HFF-Myc (cell line): ENCODE measurements around the gene NR6A1.

Experiments
- DNase-seq: peaks from one replicate; pipeline ENCODE4 v3.0.0-alpha.2; 2011; ENCODE audit warnings: low read depth; ENCODE audit errors: extremely low read depth
- H3K4me3 ChIP-seq: replicated peaks from 2 replicates; pipeline ENCODE4 v1.5.1; 2011; ENCODE audit warnings: low read depth, mild to moderate bottlenecking, control low read depth, low read length
- TF ChIP-seq, protein P1 (sequence below): IDR thresholded peaks from 2 replicates; pipeline ENCODE4 v1.5.1; 2012; ENCODE audit warnings: mild to moderate bottlenecking, low read depth, low read length, control low read depth; ENCODE audit errors: missing control alignments

NR6A1 gene

DNA sequence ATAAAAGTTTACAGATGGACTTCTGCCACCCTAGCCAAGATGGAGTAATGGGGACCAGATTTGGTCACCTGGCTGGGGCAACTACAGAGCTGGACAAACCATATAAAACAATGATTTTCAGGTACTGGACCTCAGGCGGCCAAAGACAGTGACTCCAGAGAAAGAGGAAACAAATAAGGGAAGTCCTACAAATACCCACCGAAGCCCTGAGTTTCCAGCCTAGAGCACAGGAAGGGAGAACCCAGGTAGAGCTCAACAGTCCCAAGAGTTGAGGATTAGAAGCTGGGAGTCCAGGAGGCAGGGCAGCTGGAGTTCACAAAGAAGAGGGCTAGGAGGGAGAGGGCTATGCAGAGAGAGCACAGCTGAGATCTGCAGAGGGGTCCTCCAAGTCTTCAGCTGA is 157.3 kb downstream of the NR6A1 start:
- no peak for DNase-seq
- TF ChIP-seq, protein P1, sequence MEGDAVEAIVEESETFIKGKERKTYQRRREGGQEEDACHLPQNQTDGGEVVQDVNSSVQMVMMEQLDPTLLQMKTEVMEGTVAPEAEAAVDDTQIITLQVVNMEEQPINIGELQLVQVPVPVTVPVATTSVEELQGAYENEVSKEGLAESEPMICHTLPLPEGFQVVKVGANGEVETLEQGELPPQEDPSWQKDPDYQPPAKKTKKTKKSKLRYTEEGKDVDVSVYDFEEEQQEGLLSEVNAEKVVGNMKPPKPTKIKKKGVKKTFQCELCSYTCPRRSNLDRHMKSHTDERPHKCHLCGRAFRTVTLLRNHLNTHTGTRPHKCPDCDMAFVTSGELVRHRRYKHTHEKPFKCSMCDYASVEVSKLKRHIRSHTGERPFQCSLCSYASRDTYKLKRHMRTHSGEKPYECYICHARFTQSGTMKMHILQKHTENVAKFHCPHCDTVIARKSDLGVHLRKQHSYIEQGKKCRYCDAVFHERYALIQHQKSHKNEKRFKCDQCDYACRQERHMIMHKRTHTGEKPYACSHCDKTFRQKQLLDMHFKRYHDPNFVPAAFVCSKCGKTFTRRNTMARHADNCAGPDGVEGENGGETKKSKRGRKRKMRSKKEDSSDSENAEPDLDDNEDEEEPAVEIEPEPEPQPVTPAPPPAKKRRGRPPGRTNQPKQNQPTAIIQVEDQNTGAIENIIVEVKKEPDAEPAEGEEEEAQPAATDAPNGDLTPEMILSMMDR, result no peak
- H3K4me3 ChIP-seq, result no peak overlapping the region

DNA sequence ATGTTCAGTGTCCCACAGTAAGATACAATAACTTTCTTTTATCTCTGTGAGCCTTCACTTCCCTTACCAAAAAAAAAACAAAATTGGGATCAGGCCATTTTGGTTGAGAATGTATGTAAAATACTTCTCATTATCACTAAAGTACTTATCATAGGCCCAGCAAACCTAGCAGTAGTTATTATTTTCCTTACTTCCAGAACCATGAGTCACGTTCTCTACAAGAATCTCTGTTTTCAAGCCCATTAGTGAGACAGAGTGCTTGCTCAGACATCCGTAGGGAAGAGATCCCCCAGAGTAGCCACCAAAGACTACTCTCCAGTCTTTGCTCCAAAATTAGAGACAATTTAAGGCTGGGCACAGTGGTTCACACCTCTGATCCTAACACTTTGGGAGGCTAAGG is 160.0 kb downstream of the NR6A1 start:
- TF ChIP-seq, protein P1, result no peak
- no peak for DNase-seq
- no peak overlapping the region for H3K4me3 ChIP-seq

DNA sequence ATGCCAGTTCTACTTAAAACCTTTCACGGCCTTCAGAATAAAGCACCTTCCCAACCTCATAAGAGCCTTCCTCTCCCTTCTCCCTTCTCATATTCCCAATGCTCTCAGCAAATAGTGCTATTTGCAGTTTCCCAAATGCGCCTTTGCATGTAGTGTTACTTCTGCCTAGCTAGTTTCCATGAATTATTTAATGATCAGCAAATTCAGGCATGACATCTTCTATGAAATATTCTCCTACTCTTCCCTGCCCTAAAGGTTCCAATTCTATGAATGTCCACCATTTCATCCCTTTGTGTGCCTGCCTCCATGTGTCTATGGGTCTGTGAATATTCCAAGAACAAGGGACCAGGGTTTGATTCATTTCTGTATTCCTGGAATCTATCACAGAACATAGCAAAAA is 165.1 kb downstream of the NR6A1 start:
- no peak overlapping the region for H3K4me3 ChIP-seq
- TF ChIP-seq, protein P1, result no peak
- DNase-seq, result no peak

DNA sequence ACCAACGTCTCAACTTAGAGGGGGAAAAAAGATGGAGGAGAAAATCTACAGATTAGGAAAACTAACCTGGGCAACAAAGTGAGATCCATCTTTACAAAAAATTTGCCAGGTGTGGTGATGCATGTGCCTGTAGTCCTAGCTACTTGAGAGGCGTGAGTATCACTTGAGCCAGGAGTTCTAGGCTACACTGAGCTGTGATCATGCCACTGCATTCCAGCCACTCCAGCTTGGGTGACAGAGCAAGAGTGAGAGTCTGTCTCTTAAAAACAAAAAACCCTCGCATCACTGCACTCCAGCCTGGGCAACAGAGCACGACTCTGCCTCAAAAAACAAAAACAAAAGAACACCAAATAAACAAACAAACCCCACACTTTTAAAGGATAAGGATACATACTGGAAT is 165.9 kb downstream of the NR6A1 start:
- TF ChIP-seq, protein P1, result no peak
- DNase-seq, result no peak
- no peak overlapping the region for H3K4me3 ChIP-seq

DNA sequence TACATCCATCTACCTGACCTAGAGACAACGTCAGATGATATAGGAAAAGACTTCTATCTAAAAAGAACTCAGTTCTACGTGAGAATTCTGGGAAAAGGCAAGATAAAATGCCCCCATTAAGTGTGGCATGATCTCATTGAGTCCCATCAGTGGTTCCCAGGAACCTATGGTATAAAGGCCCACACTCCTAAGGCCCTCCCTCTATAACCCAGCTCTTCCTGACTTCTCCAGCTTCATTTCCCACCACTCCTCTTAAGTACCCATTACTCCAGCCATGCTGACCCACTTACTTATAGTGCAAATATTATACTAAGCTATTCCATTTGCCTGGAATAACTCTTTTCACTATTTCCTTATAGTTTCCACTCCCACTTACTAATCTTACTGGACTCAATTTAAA is 168.5 kb downstream of the NR6A1 start:
- DNase-seq, result no peak
- H3K4me3 ChIP-seq, result no peak overlapping the region
- TF ChIP-seq, protein P1, result no peak

DNA sequence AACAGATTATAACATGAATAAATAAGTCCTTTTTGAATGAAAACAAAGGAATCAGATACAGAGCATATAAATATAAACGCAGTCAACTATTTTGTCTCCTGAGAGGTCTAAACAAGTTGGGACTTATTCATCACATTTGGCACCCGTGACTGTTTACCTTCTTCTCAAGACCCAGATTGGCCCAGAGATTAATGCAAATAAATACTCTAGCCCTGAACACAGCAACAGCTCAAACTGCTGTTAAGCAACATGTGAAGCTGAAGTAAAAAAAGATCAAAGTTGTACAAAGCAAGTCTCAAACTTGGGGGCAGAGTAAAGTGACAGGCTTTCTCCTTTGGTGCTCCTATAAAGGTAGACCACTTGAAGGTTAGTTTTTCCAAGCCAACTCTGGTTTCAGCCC is 168.9 kb downstream of the NR6A1 start:
- TF ChIP-seq, protein P1, result no peak
- no peak for DNase-seq
- H3K4me3 ChIP-seq, result no peak overlapping the region

DNA sequence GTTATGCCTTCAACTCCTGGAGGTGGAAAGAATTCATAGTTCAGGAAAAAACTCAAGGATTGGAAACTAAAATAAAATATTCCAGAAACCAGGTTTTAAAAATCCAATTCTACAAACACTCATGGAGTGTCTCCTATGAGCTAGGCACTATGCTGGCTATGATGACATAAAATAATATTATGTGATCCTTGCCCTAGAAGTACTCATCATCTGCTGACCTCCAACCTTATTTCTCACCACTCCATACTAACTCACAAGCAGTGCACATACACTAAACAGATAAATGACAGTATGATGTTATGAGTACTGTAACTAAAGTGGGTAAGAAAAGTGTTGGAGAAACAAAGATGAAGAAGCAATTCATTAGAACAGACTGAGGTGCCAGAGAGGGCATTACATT is 170.7 kb downstream of the NR6A1 start:
- no peak overlapping the region for H3K4me3 ChIP-seq
- DNase-seq, result no peak
- TF ChIP-seq, protein P1, result no peak
